ENCODE data around the gene ACAP2.
"Not testable (repeated sequence)": the region's sequence is repeated elsewhere in the genome, so short reads cannot be mapped to it uniquely, and the experiment has no call there.

Gene ACAP2

DNA sequence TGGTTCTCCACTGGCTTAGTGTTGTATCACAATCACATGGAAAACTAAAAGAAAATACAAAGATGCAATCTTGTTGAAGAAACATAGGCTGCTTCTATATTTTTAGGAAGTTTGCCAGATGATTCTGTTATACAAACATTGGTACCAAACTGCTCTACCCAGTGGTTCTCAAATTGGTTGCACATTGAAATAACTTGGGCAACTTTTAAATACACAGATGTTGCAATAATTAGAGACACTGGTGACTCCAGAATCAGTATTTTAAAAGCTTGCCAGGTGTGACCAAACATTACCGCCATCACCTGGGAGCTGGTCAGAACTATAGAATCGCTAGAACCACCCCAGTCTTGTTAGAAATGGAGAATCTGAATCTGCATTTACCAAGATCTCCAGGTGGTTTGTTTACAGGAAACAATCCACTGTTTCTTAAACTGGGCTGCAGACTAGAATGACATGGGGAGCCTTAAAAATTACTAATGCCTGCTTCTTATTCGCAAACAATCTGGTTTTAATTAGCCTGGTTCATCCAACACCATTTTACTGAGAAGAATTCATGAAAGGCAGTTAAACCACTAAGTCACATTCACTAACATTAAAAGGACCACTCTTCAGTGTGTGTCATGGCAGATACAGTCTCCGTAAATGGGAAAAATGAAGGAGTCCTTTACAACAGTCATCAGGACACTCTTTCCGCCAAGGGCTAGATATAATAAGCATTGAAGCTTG lies 76.5 kb downstream of the ACAP2 start:
- TF ChIP-seq, protein P1, sequence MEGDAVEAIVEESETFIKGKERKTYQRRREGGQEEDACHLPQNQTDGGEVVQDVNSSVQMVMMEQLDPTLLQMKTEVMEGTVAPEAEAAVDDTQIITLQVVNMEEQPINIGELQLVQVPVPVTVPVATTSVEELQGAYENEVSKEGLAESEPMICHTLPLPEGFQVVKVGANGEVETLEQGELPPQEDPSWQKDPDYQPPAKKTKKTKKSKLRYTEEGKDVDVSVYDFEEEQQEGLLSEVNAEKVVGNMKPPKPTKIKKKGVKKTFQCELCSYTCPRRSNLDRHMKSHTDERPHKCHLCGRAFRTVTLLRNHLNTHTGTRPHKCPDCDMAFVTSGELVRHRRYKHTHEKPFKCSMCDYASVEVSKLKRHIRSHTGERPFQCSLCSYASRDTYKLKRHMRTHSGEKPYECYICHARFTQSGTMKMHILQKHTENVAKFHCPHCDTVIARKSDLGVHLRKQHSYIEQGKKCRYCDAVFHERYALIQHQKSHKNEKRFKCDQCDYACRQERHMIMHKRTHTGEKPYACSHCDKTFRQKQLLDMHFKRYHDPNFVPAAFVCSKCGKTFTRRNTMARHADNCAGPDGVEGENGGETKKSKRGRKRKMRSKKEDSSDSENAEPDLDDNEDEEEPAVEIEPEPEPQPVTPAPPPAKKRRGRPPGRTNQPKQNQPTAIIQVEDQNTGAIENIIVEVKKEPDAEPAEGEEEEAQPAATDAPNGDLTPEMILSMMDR (conservative IDR thresholded peaks at IDR 0.05; ENCODE audit: low read depth, low read length) = no peak

GRCh38 chr3:195365371-195365770 lies 77.4 kb downstream of the ACAP2 start:
- TF ChIP-seq, protein P1 (conservative IDR thresholded peaks at IDR 0.05; ENCODE audit: low read depth, low read length) = no peak
- no peak for DNase-seq (ENCODE audit: low read depth)

More for the DNA sequence above, 76.5 kb downstream of the ACAP2 start:
- DNase-seq (ENCODE audit: low read depth) = no peak
- H3K4me3 ChIP-seq (ENCODE audit: low read depth, low read length) = no peak overlapping the region

DNA sequence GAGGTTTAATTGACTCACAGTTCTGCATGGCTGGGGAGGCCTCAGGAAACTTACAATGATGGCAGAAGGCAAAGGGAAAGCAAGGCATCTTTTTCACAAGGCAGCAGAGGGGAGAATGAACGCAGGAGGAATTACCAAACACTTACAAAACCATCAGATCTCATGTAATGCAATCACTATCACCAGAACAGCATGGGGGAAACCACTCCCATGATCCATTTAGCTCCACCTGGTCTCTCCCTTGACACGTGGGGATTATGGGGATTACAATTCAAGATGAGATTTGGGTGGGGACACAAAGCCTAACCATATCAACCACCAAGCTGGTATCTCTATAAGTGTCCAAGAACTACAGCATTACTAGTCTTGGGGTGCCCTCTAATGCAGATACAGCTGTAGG lies 85.0 kb downstream of the ACAP2 start:
- not testable (repeated sequence) for H3K4me3 ChIP-seq (ENCODE audit: low read depth, low read length)
- DNase-seq (ENCODE audit: low read depth) = peak; percentile 11

More at GRCh38 chr3:195365371-195365770, 77.4 kb downstream of the ACAP2 start:
- H3K4me3 ChIP-seq (ENCODE audit: low read depth, low read length) = no peak overlapping the region

GRCh38 chr3:195356151-195357086 lies 86.4 kb downstream of the ACAP2 start:
- no peak overlapping the region for H3K4me3 ChIP-seq (ENCODE audit: low read depth, low read length)
- TF ChIP-seq, protein P1 (conservative IDR thresholded peaks at IDR 0.05; ENCODE audit: low read depth, low read length) = no peak
- DNase-seq (ENCODE audit: low read depth) = peak; percentile 42

- DNase-seq (ENCODE audit: low read depth); H3K4me3 ChIP-seq (ENCODE audit: low read depth, low read length): not testable (repeated sequence)
These were observed 88.8 kb downstream of the ACAP2 start for GRCh38 chr3:195354009-195354408.

DNA sequence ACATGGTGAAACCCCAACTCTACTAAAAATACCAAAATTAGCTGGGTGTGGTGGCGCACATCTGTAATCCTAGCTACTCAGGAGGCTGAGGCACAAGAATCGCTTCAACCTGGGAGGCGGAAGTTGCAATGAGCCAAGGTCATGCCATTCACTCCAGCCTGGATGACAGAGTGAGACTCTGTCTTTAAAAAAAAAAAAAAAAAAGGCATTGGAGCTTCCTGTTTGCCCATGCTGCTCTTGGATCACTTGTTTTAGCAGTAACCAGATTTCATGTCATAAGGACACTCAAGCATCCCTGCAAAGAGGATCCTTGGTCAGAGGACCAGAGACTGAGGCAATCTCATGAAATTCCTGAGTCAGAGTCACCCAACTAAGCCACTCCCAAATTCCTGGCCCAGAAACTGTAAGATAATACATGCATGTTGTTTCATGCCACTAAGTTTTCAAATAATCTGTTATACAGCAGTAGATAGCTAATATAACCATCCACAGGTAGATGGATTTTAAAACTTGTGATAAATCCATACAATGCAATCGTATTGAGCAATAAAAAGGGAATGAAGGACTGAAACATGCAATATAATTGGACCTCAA lies 89.8 kb downstream of the ACAP2 start:
- TF ChIP-seq, protein P1 (conservative IDR thresholded peaks at IDR 0.05; ENCODE audit: low read depth, low read length) = no peak
- peak; percentile 92 for DNase-seq (ENCODE audit: low read depth)
- no peak overlapping the region for H3K4me3 ChIP-seq (ENCODE audit: low read depth, low read length)

DNA sequence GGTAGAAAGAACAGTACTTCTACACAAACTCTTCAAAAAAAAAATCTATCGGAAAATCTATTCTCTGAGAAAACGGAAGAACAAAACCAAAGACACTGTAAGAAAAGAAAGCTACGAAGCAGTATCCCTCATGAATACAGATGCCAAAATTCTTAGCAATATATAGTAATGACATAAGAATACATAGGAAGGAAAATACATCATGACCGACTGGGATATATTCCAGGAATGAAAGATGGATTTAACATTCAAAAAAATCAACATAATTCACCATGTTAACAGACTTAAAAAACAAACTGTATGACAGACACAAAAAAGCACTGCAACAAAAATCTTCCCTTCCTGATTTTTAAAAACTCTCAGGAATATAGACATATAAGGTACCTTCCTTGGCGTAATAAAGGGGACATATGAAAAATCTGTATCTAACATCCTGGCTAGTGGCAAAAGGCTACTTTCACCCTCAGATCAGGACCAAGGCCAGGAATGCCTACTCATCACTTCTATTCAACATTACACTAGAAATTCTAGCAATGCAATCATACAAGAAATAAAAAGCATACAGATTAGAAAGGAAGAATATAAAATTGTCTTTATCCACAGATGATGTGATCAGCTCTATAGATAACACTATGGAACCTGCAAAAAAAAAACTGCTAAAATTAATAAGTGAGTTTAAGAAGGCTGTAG lies 94.2 kb downstream of the ACAP2 start:
- no peak for DNase-seq (ENCODE audit: low read depth)
- H3K4me3 ChIP-seq (ENCODE audit: low read depth, low read length) = no peak overlapping the region
- TF ChIP-seq, protein P1 (conservative IDR thresholded peaks at IDR 0.05; ENCODE audit: low read depth, low read length) = no peak

All from choroid plexus epithelial cell (primary cell).